ENCODE measurements around the gene CCSER1.
"Not testable (repeated sequence)": the region's sequence is repeated elsewhere in the genome, so short reads cannot be mapped to it uniquely, and the experiment has no call there.

DNA sequence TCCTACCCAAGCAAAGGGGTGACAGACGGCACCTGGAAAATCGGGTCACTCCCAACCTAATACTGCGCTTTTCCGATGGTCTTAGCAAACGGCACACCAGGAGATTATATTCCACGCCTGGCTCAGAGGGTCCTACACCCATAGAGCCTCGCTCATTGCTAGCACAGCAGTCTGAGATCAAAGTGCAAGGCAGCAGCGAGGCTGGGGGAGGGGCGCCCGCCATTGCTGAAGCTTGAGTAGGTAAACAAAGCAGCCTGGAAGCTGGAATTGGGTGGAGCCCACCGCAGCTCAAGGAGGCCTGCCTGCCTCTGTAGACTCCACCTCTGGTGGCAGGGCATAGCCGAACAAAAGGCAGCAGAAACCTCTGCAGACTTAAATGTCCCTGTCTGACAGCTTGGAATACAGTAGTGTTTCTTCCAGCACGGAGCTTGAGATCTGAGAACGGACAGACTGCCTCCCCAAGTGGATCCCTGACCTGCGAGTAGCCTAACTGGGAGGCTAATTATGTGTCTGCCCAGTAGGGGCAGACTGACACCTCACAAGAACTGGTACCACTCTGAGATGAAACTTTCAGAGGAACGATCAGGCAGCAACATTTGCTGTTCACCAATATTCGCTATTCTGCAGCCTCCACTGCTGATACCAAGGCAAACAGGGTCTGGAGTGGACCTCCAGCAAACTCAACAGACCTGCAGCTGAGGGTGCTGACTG is 784.7 kb downstream of the CCSER1 start:
- TF ChIP-seq CTCF (IDR thresholded peaks at IDR 0.05; ENCODE audit: borderline replicate concordance, extremely low read depth, low read length, poor library complexity, severe bottlenecking); EZH2 (IDR thresholded peaks at IDR 0.05; ENCODE audit: borderline replicate concordance, low read depth, low read length, severe bottlenecking): not testable (repeated sequence)
